Neural progenitor cell (in vitro differentiated cells): ENCODE results near the gene RAPGEF2.

Experiments
- CTCF ChIP-seq: fragments of 200-600 bp; sonication (generic); IDR thresholded peaks from 2 replicates; pipeline ENCODE4 v1.5.1; 2017; ENCODE audit warnings: antibody characterized with exemption, mild to moderate bottlenecking
- EZH2 ChIP-seq: fragments of 200-600 bp; sonication (generic); IDR thresholded peaks from 2 replicates; pipeline ENCODE4 v1.6.1; 2017; ENCODE audit warnings: antibody characterized with exemption, mild to moderate bottlenecking, moderate library complexity

GRCh38 chr4:159366966-159367780 is 264.3 kb downstream of the RAPGEF2 start:
- TF ChIP-seq CTCF (no peak), EZH2 (no peak)
